HepG2 (cell line): ENCODE data around the gene C1QTNF12. TPM values are rescaled to one million over a fixed set of nuclear protein-coding genes. Genes with fewer than 3 reads are reported as not detected.
A peak's percentile ranks its signal among the peaks of the same experiment; 100 is the strongest.

ENCODE experiments used
- HDAC1 ChIP-seq: sonication (generic); formaldehyde crosslinking; IDR thresholded peaks from 2 replicates; pipeline ENCODE4 v1.5.1; 2020; ENCODE audit warnings: mild to moderate bottlenecking, missing genetic modification reagents
- NCOR1 ChIP-seq: fragments of 200-600 bp; sonication (generic); IDR thresholded peaks from 2 replicates; pipeline ENCODE4 v1.7.0; 2017; ENCODE audit warnings: antibody characterized with exemption, low read length, borderline replicate concordance
- NR1H2 ChIP-seq: sonication (generic); formaldehyde crosslinking; IDR thresholded peaks from 2 replicates; pipeline ENCODE4 v1.8.1; 2022; ENCODE audit warnings: low read depth, missing genetic modification reagents, borderline replicate concordance
- POLR2AphosphoS2 ChIP-seq: IDR thresholded peaks from 2 replicates; pipeline ENCODE4 v1.6.1; 2011; ENCODE audit warnings: low read depth, low read length, improper control_type of control experiment
- ZNF17 ChIP-seq: sonication (generic); formaldehyde crosslinking; IDR thresholded peaks from 2 replicates; pipeline ENCODE4 v1.5.0; 2020; ENCODE audit warnings: mild to moderate bottlenecking, missing genetic modification reagents
- ZNF432 ChIP-seq: sonication (generic); formaldehyde crosslinking; IDR thresholded peaks from 2 replicates; pipeline ENCODE4 v1.5.0; 2020; ENCODE audit warnings: missing genetic modification reagents, mild to moderate bottlenecking, borderline replicate concordance
- polyA plus RNA-seq, 8 experiments: library from polyadenylated mRNA; depleted of rRNA in 3 of 8; stranded (reverse) in 7 of 8; unstranded in 1 of 8; fragments of >200 nt; fragmentation: Illumina TruSeq in 4 of 8; extraction: Trizol in 4 of 8; gene quantifications; 2 replicates each; pipeline versions ENCODE4 v1.2.1 to v1.2.3, GENCODE V29; 2011 to 2016; ENCODE audit warnings: low read depth in 4 of 8, missing spikeins in 1 of 8, mixed read lengths in 1 of 8; ENCODE audit not compliant: insufficient read depth in 1 of 8
- total RNA-seq, 5 experiments: library from RNA; depleted of rRNA; stranded (reverse); fragments of >200 nt; fragmentation: Illumina TruSeq; extraction: Trizol; gene quantifications; 2 replicates each; pipeline ENCODE4 v1.2.3, GENCODE V29; 2016; ENCODE audit warnings: low read depth in 1 of 5
- TF ChIP-seq, protein P1 (sequence below): sonication (generic); formaldehyde crosslinking; IDR thresholded peaks from 2 replicates; pipeline ENCODE4 v1.5.1; 2020; ENCODE audit warnings: mild to moderate bottlenecking, missing genetic modification reagents, borderline replicate concordance
- TF ChIP-seq, protein P2 (sequence below): sonication (generic); formaldehyde crosslinking; IDR thresholded peaks from 2 replicates; pipeline ENCODE4 v1.4.0; 2020; ENCODE audit warnings: missing genetic modification reagents
- TF ChIP-seq, protein P3 (sequence below): sonication (generic); formaldehyde crosslinking; IDR thresholded peaks from 2 replicates; pipeline ENCODE4 v1.4.0; 2020; ENCODE audit warnings: missing genetic modification reagents
- TF ChIP-seq, protein P4 (sequence below): sonication (generic); formaldehyde crosslinking; IDR thresholded peaks from 2 replicates; pipeline ENCODE4 v1.4.0; 2020; ENCODE audit warnings: low read depth, missing genetic modification reagents
- TF ChIP-seq, protein P5 (sequence below): sonication (generic); formaldehyde crosslinking; IDR thresholded peaks from 2 replicates; pipeline ENCODE4 v1.9.0; 2022; ENCODE audit warnings: missing genetic modification reagents, mild to moderate bottlenecking, borderline replicate concordance
- TF ChIP-seq, protein P6 (sequence below): sonication (generic); formaldehyde crosslinking; IDR thresholded peaks from 2 replicates; pipeline ENCODE4 v1.8.0; 2022; ENCODE audit warnings: mild to moderate bottlenecking, missing genetic modification reagents, moderate library complexity

Gene C1QTNF12
- total and polyA plus RNA-seq, 2 of the 13 experiments (the other 11 are each of a cell fraction or from before 2014, with no cell fraction given): 0.18 to 0.64 TPM

DNA sequence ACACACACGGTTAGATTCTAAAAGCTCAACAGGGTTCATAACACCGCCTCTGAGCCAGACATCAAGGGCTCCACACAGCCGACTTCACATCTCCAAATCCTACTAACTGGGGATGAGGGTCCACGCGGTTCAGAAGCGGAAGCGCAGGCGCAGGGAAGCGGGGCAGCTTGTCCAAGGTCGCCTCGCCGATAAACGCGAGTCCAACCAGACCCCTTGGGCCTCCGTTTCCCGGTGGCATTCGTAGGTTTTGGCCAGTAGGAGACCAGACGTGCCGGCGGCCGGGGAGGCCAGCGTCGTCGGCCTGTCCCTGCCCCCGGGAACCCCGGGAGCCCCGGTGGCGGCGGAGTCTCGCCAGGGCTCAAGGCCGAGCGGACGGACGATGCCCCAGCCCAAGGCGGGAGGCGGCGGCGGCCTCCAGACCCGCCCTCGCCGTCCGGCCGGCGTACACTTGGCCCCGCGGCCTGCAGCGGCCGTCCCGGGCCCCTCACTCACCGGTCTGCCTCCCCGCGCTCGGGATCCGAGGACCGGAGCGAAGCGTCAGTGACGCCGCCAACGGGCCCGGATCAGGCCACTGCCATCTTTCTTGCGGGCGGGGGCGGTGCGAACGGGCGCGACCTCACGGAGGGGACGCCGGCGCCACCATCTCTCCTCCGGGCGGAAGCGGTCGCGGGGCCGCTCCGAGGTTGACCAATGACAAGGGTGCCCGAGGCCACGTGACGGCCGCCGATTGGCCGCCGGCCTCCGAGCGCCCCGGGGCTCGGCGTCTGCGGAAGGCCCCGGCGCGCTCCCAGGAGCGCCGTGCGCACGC, 14.9 kb downstream of the C1QTNF12 start, which contains the start of gene SDF4 (continued):
- TF ChIP-seq, protein P1, sequence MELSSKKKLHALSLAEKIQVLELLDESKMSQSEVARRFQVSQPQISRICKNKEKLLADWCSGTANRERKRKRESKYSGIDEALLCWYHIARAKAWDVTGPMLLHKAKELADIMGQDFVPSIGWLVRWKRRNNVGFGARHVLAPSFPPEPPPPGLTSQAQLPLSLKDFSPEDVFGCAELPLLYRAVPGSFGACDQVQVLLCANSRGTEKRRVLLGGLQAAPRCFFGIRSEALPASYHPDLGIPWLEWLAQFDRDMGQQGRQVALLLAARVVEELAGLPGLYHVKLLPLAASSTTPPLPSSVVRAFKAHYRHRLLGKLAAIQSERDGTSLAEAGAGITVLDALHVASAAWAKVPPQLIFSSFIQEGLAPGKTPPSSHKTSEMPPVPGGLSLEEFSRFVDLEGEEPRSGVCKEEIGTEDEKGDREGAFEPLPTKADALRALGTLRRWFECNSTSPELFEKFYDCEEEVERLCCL: no peak
- TF ChIP-seq ZNF17 (CRISPR knock-in tag) (no peak), NR1H2 (CRISPR knock-in tag) (no peak), HDAC1 (CRISPR knock-in tag) (peak; percentile 90), ZNF432 (CRISPR knock-in tag) (no peak), NCOR1 (no peak), POLR2AphosphoS2 (no peak)
- TF ChIP-seq, protein P2, sequence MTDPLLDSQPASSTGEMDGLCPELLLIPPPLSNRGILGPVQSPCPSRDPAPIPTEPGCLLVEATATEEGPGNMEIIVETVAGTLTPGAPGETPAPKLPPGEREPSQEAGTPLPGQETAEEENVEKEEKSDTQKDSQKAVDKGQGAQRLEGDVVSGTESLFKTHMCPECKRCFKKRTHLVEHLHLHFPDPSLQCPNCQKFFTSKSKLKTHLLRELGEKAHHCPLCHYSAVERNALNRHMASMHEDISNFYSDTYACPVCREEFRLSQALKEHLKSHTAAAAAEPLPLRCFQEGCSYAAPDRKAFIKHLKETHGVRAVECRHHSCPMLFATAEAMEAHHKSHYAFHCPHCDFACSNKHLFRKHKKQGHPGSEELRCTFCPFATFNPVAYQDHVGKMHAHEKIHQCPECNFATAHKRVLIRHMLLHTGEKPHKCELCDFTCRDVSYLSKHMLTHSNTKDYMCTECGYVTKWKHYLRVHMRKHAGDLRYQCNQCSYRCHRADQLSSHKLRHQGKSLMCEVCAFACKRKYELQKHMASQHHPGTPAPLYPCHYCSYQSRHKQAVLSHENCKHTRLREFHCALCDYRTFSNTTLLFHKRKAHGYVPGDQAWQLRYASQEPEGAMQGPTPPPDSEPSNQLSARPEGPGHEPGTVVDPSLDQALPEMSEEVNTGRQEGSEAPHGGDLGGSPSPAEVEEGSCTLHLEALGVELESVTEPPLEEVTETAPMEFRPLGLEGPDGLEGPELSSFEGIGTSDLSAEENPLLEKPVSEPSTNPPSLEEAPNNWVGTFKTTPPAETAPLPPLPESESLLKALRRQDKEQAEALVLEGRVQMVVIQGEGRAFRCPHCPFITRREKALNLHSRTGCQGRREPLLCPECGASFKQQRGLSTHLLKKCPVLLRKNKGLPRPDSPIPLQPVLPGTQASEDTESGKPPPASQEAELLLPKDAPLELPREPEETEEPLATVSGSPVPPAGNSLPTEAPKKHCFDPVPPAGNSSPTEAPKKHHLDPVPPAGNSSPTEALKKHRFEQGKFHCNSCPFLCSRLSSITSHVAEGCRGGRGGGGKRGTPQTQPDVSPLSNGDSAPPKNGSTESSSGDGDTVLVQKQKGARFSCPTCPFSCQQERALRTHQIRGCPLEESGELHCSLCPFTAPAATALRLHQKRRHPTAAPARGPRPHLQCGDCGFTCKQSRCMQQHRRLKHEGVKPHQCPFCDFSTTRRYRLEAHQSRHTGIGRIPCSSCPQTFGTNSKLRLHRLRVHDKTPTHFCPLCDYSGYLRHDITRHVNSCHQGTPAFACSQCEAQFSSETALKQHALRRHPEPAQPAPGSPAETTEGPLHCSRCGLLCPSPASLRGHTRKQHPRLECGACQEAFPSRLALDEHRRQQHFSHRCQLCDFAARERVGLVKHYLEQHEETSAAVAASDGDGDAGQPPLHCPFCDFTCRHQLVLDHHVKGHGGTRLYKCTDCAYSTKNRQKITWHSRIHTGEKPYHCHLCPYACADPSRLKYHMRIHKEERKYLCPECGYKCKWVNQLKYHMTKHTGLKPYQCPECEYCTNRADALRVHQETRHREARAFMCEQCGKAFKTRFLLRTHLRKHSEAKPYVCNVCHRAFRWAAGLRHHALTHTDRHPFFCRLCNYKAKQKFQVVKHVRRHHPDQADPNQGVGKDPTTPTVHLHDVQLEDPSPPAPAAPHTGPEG: no peak
- TF ChIP-seq, protein P3, sequence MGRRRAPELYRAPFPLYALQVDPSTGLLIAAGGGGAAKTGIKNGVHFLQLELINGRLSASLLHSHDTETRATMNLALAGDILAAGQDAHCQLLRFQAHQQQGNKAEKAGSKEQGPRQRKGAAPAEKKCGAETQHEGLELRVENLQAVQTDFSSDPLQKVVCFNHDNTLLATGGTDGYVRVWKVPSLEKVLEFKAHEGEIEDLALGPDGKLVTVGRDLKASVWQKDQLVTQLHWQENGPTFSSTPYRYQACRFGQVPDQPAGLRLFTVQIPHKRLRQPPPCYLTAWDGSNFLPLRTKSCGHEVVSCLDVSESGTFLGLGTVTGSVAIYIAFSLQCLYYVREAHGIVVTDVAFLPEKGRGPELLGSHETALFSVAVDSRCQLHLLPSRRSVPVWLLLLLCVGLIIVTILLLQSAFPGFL (CRISPR knock-in tag): no peak
- TF ChIP-seq, protein P4, sequence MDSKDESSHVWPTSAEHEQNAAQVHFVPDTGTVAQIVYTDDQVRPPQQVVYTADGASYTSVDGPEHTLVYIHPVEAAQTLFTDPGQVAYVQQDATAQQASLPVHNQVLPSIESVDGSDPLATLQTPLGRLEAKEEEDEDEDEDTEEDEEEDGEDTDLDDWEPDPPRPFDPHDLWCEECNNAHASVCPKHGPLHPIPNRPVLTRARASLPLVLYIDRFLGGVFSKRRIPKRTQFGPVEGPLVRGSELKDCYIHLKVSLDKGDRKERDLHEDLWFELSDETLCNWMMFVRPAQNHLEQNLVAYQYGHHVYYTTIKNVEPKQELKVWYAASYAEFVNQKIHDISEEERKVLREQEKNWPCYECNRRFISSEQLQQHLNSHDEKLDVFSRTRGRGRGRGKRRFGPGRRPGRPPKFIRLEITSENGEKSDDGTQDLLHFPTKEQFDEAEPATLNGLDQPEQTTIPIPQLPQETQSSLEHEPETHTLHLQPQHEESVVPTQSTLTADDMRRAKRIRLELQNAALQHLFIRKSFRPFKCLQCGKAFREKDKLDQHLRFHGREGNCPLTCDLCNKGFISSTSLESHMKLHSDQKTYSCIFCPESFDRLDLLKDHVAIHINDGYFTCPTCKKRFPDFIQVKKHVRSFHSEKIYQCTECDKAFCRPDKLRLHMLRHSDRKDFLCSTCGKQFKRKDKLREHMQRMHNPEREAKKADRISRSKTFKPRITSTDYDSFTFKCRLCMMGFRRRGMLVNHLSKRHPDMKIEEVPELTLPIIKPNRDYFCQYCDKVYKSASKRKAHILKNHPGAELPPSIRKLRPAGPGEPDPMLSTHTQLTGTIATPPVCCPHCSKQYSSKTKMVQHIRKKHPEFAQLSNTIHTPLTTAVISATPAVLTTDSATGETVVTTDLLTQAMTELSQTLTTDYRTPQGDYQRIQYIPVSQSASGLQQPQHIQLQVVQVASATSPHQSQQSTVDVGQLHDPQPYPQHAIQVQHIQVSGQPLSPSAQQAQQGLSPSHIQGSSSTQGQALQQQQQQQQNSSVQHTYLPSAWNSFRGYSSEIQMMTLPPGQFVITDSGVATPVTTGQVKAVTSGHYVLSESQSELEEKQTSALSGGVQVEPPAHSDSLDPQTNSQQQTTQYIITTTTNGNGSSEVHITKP (CRISPR knock-in tag): no peak
- TF ChIP-seq, protein P5, sequence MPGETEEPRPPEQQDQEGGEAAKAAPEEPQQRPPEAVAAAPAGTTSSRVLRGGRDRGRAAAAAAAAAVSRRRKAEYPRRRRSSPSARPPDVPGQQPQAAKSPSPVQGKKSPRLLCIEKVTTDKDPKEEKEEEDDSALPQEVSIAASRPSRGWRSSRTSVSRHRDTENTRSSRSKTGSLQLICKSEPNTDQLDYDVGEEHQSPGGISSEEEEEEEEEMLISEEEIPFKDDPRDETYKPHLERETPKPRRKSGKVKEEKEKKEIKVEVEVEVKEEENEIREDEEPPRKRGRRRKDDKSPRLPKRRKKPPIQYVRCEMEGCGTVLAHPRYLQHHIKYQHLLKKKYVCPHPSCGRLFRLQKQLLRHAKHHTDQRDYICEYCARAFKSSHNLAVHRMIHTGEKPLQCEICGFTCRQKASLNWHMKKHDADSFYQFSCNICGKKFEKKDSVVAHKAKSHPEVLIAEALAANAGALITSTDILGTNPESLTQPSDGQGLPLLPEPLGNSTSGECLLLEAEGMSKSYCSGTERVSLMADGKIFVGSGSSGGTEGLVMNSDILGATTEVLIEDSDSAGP (CRISPR knock-in tag): peak; percentile 49; the same call in 1 of the 2 replicates
- TF ChIP-seq, protein P6, sequence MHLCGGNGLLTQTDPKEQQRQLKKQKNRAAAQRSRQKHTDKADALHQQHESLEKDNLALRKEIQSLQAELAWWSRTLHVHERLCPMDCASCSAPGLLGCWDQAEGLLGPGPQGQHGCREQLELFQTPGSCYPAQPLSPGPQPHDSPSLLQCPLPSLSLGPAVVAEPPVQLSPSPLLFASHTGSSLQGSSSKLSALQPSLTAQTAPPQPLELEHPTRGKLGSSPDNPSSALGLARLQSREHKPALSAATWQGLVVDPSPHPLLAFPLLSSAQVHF (CRISPR knock-in tag): no peak; the same call in 1 of the 2 replicates
